ENCODE data around the gene RAB6B.
"Not testable (repeated sequence)": the region's sequence is repeated elsewhere in the genome, so short reads cannot be mapped to it uniquely, and the experiment has no call there.

The RAB6B gene

DNA sequence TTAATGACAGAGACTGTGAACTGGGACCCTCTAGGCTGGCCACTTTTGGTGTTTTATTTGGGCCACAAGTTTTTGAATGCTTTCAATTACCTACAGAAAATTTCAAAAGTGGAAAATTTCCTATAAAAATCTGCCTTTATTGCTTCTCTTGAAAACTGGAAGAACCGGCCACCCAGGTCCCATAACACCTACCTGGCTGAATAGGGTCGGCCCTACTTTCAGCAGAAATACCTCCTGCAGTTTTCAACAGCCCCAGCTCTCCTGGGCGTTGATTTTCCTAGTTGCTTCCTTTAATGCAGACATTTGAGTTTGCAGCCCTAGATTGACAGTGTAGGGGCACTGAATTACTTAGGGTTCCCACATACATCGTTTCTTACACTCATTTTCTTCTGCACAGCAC is 90.8 kb downstream of the RAB6B start:
- no peak for DNase-seq

DNA sequence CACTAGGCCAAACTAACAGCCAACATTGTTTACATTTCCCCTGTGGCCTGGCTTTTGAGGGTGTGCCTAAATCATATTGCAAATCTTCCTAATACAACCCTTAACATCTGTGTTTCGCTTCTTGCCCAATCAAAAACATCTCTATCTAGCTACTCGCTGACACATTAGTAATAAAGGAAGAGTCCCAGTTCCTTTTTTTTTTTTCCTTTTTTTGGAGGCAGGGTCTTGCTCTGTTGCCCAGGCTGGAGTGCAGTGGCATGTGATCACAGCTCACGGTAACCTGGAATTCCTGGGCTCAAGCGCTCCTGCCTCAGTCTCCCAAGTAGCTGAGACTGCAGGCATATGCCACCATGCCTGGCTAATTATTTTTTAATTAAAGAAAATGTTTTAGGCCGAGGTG is 92.2 kb downstream of the RAB6B start:
- no peak for DNase-seq

DNA sequence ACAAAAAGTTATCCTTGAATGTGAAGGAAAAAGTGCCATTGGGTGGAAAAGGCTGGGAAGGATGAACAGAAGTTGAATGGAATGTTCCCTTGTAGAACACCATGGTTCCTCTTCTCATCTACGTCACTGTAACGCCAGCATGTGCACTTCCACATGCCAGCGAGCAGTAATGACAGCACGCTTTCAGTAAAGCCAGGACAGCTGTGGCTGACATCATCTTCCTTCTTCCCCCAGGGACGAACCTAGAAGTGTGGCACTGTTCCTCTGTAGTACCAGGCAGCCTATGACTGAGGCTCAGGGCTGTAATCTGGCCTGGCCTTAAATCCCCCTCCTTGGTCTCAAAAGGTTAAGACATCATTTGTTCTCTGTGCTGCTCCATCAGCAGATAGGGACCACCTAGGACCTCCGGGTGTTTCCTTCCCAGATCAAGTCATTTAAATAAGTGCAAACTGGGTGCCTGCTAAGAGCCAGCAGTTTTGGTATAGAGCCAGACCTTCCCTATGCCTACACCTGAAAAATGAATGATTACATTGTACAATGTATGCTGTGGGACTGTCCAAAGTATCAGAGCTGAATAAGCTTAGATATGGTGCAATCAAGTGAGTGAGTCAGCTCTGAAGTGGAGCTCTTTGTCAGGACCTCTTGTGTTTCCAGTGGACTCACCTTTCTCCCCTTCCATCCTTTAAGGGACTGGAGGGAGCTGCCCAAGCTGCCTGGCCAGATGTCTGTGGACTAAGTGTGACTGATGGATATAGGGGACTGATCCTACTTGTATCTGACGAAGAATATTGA is 95.7 kb downstream of the RAB6B start:
- no peak for DNase-seq

DNA sequence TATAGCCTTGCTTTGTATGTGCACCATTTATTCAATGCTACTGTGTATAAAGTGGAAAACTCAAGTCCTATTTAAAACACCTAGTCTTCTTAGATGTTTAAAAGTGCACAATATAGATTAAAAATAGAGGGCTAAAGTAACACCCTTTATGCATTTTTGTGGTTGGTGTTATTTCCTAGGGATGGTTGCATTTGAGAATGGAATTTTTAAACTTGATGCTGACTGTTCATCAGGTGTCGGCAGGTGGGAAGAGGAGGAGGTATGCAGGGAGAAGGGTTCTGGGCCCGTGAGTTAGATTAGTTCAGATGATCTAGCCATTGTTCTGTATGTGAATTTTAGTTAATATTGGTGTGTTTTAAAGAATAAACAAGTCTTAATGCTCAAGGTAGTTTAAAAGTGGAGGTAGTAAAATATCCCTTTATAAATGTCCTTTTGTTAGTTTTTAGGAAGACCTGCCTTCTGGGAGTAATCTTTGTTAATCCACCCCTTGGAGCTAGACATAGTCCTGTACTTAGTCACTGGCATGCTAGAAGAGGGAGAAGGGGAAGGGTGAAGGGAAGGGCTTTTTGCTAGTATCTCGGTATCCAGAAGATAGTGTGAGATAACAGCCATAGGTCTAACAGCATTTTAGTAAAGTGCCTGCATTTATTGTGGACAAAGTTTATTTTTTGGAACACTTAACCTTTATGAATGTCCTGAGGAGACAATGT is 98.1 kb downstream of the RAB6B start:
- DNase-seq: no peak

DNA sequence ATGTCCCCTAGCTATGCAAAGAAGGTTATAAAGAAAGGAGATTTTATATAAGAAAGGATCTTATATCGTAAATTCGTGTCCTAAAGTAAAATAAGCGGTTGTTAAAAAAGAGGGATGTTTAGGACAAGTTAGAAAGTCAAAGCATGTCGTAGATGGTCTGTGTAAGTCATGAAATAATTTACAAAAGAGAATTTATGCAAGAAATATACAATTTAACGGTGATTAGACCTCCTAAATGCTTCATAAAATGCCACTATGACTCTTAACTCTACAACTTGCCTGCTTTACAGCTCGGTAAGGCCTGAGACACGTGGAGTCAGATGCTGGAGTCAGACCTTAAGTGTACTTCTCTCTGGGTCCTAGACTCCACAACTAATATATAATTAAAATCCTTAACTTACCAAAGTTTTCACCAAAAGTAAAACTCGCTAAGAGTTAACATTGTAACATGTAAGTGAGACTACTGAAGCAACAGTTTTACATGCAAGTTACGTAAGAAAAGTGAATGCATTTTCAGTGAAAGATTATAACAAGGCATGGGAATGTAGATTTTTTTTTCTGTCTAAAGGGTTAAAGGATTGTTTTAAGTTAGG is 103.4 kb downstream of the RAB6B start:
- no peak for DNase-seq

DNA sequence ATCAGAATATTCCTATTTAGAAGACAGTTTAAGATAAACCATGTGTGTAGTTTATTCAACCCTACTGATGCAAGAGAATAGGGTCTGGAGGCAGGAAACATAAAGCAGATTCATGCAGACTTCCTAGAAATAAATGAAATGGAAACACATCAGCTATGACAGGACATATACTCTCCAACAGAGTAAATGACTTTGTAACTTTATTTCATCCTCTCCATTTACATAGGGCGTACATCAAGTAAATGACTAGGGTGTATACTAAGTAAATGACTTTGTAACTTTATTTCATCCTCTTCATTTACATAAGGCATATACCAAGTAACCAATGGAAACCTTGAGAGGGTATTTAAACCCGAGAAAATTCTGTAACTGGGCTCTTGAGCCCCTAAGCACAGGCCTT is 107.7 kb downstream of the RAB6B start:
- no peak for DNase-seq

DNA sequence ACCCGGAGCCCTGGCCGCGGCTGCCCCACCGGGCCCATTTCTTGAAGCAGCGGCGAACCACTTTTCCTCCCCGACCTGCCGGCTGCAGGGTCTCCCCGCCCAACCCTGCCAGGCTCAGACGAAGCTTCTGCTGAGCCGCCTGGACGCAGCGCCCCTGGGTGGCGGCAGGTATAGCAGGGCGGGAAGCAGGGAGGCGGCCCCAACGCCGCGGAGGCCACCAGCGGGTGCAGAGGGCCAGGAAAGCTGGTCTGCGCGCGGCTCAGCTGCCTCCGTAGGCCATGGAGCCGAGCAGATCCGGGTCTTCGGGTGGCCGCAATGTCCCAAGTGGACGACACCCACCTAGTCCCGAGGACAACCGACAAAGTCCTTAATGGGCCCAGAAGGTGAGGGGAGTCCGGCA is 111.9 kb downstream of the RAB6B start:
- DNase-seq: no peak

DNA sequence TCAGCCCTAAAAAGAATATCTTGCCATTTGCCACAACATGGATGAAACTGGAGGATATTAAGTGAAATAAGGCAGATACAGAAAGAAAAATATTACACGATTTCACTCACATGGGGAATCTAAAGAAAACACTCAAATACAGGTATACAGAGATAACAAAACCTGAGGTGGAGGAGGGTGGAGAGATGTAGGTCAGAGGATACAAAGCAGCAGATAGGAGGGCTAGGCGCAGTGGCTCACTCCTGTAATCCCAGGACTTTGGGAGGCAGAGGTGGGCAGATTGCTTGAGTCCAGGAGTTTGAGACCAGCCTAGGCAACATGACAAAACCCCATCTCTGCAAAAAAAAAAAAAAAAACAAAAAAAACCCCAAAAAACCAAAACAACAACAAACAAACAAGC is 113.2 kb downstream of the RAB6B start:
- DNase-seq: no peak

DNA sequence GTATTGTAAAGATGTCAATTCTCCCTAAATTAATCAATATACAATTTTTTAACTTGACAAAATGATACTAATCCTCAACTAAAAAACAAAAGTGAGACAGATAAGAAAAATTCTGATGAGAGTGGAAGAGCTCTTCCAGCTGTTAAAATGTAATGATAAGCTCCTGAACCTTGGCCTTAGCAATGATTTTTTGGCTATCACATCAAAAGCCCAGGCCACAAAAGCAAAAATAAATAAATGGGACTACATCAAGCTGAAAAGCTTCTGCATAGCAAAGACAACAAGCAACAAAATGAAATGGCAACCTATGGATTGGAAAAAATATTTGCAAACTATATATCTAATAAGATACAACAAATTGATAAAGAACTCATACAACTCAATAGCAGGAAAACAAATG is 114.1 kb downstream of the RAB6B start:
- no peak for DNase-seq

DNA sequence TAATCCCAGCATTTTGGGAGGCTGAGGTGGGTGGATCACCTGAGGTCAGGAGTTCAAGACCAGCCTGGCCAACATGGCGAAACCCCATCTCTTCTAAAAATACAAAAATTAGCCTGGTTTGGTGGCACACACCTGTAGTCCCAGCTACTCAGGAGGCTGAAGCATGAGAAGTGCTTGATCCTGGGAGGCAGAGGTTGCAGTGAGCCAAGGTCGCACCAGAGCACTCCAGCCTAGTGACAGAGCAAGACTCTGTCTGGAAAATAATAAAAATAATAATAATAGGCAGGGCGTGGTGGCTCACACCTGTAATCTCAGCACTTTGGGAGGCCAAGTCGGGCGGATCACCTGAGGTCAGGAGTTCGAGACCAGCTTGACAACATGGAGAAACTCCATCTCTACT is 114.9 kb downstream of the RAB6B start:
- not testable (repeated sequence) for DNase-seq

DNA sequence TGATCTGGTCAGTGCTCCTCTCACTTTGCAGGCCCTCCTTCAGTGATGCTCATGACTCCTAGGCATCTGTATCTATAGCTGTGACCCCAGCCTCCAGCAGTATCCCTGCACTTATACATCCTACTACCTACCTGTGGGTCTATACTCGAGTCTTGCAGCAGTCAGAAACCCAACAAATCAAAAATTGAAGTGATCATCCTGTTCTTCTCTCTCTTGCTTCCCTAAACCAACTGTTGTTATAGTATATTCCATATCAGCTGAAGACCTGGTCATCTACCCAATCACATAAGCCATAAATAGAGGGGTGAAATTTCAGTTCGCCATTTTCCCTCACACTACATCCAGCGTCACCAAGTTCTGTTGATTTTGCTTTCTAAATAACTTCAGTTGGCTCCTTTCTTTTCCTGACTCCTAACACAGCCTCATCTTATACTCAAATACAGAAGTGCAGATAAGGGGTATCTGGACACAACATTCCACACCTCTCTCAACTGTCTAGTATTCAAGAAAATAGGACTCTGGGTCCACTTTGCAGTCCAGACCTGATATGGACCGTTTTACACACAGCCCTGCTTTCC is 116.0 kb downstream of the RAB6B start:
- DNase-seq: no peak

DNA sequence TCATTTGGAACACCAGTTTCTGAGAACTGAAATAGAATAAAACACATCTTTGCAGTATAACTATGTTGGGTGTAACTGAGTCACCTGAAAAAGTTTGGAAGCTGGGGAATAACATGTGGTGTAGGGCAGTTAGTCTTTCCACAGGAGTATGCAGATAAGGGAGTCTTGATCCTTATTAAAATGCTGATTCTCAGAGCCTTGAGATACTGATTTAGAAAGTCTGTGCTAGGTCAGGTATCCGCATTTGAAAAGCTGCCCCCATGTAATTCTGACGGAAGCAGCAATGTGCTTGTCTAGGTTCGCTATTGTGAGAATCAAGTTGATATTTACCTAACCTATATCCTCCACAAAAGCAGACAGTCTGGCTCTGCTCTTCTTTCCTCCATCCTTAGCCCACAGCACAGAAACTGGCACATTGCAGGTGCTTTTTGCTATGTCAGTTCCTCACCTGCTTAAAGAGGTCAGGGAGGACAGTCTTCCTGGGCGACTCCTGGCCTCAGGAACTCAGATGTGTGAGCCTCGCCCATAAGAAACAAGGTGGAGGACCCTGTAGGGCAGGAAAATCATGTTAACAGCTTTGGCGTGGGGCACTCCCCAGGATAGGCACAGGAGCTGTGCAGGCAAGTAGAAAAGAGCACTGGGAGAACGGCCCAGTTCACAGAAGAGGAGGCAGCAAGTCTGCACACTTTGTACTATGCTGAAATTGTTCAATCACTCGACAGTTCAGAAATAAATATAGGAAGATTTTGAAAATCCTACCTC is 117.7 kb downstream of the RAB6B start:
- no peak for DNase-seq

DNA sequence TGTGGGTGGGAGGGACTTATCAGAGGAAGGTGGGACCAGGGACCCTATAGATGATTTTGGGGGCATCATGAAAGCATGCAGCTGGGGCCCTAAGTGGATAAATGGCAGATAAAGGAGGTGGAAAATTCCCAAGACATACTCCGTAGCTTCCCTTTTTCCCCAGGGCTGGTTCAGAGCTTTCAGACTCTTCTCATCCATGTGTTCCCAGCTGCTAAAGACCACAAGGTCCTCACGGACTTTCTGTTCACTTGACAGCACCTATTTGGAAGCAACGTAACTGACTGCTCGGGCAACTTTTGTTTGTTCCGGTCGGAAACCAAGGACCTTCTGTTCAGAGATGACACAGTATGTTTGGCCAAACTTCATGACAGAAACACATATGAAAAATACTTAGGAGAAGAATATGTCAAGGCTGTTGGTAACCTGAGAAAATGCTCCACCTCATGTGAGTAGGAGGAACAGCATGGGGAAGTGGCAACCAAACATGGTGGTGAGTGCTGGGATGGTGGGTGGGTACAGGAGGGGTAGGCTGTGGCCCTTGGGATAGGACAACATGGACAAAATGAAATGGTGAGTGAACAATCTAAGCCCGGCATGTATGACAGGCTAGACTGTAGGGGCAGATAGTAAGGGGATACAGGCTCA is 118.8 kb downstream of the RAB6B start:
- no peak for DNase-seq

DNA sequence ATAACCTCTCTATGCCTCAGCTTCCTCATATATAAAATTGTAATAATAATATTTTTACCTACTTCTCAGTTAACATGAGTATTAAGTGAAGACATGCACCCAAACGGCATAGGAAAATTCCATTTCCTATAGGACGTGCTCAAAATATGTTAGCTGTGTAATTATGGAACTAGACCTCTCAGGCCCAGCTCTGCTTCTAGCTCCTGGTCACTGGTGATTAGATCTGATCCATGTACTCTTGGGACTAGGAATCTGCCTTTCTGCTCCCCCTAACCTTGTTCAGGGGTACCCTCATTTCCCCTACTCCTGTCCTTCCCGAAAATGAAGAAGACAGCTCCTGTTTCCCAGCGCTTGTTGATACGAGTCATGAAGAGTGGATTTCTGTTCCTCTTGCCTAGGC is 119.8 kb downstream of the RAB6B start:
- DNase-seq: no peak

DNA sequence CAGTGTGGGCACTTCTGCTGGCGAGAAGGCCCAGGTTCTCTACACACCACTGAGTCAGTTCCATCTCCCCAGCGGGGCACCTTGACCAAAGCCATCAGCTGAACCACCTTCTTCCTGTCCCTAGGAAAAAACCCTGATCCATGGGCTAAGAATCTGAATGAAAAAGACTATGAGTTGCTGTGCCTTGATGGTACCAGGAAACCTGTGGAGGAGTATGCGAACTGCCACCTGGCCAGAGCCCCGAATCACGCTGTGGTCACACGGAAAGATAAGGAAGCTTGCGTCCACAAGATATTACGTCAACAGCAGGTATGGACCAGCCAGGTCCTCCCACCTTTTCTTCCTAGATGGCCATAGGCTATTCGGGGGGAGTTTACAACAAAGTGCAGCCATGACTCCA is 120.4 kb downstream of the RAB6B start:
- DNase-seq: no peak
